Right atrium auricular region (tissue), 2 donors: ENCODE data around the gene KRT4. TPM values are rescaled to one million over a fixed set of nuclear protein-coding genes. Genes with fewer than 3 reads are reported as not detected.

Source experiments
- DNase-seq: peaks from one replicate; pipeline ENCODE4 v3.0.0-alpha.2; 2019; ENCODE audit warnings: low spot score
- H3K27ac ChIP-seq, 2 donors: fragments of 200-600 bp; sonication (generic); 1 replicate in 1 of 2; 2 replicates in 1 of 2; pipeline ENCODE4 v1.5.1; 2016 to 2019
- H3K27me3 ChIP-seq, 2 donors: fragments of 200-600 bp; sonication (generic); one replicate each; pipeline versions ENCODE4 v1.5.1 to v1.6.0; 2017 to 2019
- H3K36me3 ChIP-seq: fragments of 200-600 bp; sonication (generic); one replicate; pipeline ENCODE4 v1.5.1; 2016
- H3K4me1 ChIP-seq, 2 donors: fragments of 200-600 bp; sonication (generic); one replicate each; pipeline versions ENCODE4 v1.5.1 to v1.6.0; 2017 to 2019
- H3K4me3 ChIP-seq, 2 donors: fragments of 200-600 bp; sonication (generic); 1 replicate in 1 of 2; 2 replicates in 1 of 2; pipeline ENCODE4 v1.5.1; 2017 to 2019; ENCODE audit warnings: mild to moderate bottlenecking in 1 of 2, moderate library complexity in 1 of 2
- H3K9me3 ChIP-seq, 2 donors: fragments of 200-600 bp; sonication (generic); one replicate each; pipeline ENCODE4 v1.5.1; 2019
- CTCF ChIP-seq, 2 donors: fragments of 200-600 bp; sonication (generic); IDR thresholded peaks; one replicate each; pipeline ENCODE4 v1.5.1; 2019; ENCODE audit warnings: antibody characterized with exemption in 2 of 2
- total RNA-seq, 2 donors: library from RNA; depleted of rRNA; stranded (reverse); fragments of >200 nt; gene quantifications; one replicate each; pipeline ENCODE4 v1.1.0, GENCODE V29; 2016

Gene KRT4
- total RNA-seq, 2 donors from 2014 or later, result not detected

- no peak overlapping the region for H3K27ac ChIP-seq
- no peak for DNase-seq
- no peaks in the 10 kb centered on the region for H3K36me3 ChIP-seq
- no peak for TF ChIP-seq CTCF (IDR thresholded peaks at IDR 0.05)
- H3K27me3 ChIP-seq, result no peaks in the 10 kb centered on the region
- H3K9me3 ChIP-seq, result no peaks in the 10 kb centered on the region
- H3K4me3 ChIP-seq, result no peak overlapping the region
- no peaks in the 10 kb centered on the region for H3K4me1 ChIP-seq
Observed at GRCh38 chr12:52838609-52839435, 24.9 kb upstream of the KRT4 start.

- H3K27ac ChIP-seq, result no peak overlapping the region
- H3K36me3 ChIP-seq, result no peaks in the 10 kb centered on the region
- no peak for TF ChIP-seq CTCF (IDR thresholded peaks at IDR 0.05)
- H3K4me3 ChIP-seq, result no peak overlapping the region
- no peaks in the 10 kb centered on the region for H3K4me1 ChIP-seq
- H3K27me3 ChIP-seq, result no peaks in the 10 kb centered on the region
- H3K9me3 ChIP-seq, result no peaks in the 10 kb centered on the region
- DNase-seq, result no peak
Observed at GRCh38 chr12:52837781-52838608, 24.1 kb upstream of the KRT4 start.

GRCh38 chr12:52837413-52837741, 23.5 kb upstream of the KRT4 start:
- Histone ChIP-seq H3K36me3 (no peaks in the 10 kb centered on the region), H3K27ac (no peak overlapping the region), H3K27me3 (no peaks in the 10 kb centered on the region), H3K4me1 (no peaks in the 10 kb centered on the region), H3K4me3 (no peak overlapping the region), H3K9me3 (no peaks in the 10 kb centered on the region)
- DNase-seq, result no peak
- no peak for TF ChIP-seq CTCF (IDR thresholded peaks at IDR 0.05)

GRCh38 chr12:52836491-52837412, 22.8 kb upstream of the KRT4 start:
- no peaks in the 10 kb centered on the region for H3K36me3 ChIP-seq
- H3K27me3 ChIP-seq, result no peaks in the 10 kb centered on the region
- no peak overlapping the region for H3K27ac ChIP-seq
- no peak for DNase-seq
- no peak overlapping the region for H3K4me3 ChIP-seq
- no peaks in the 10 kb centered on the region for H3K9me3 ChIP-seq
- H3K4me1 ChIP-seq, result no peaks in the 10 kb centered on the region
- no peak for TF ChIP-seq CTCF (IDR thresholded peaks at IDR 0.05)

- no peaks in the 10 kb centered on the region for H3K36me3 ChIP-seq
- no peaks in the 10 kb centered on the region for H3K4me1 ChIP-seq
- H3K27ac ChIP-seq, result no peak overlapping the region
- TF ChIP-seq CTCF (IDR thresholded peaks at IDR 0.05), result no peak
- no peaks in the 10 kb centered on the region for H3K27me3 ChIP-seq
- no peak overlapping the region for H3K4me3 ChIP-seq
- no peak for DNase-seq
- H3K9me3 ChIP-seq, result no peaks in the 10 kb centered on the region
Observed at GRCh38 chr12:52836042-52836466, 22.1 kb upstream of the KRT4 start.
